Vagina (tissue), 2 donors: ENCODE data around the gene ZNF638.

ENCODE experiments used
- CTCF ChIP-seq, 3 experiments: fragments of 450-650 bp in 2 of 3; fragments of 200-600 bp in 1 of 3; sonication (generic) in 1 of 3; IDR thresholded peaks; one replicate each; pipeline ENCODE4 v1.5.1; 2017 to 2019; ENCODE audit warnings: antibody characterized with exemption in 3 of 3, mild to moderate bottlenecking in 2 of 3, moderate library complexity in 2 of 3
- POLR2A ChIP-seq, 2 donors: fragments of 450-650 bp; IDR thresholded peaks; one replicate each; pipeline ENCODE4 v1.6.1; 2017; ENCODE audit warnings: antibody characterized with exemption in 2 of 2, mild to moderate bottlenecking in 2 of 2, moderate library complexity in 2 of 2
- POLR2AphosphoS5 ChIP-seq, 2 donors: sonication (generic); formaldehyde crosslinking; IDR thresholded peaks; one replicate each; pipeline ENCODE4 v1.9.0; 2017; ENCODE audit warnings: antibody characterized with exemption in 2 of 2, mild to moderate bottlenecking in 2 of 2, low read depth in 1 of 2; ENCODE audit not compliant: insufficient read depth in 1 of 2

GRCh38 chr2:71452565-71452964 lies 121.0 kb downstream of the ZNF638 start:
- TF ChIP-seq CTCF (IDR thresholded peaks at IDR 0.05) (no peak), POLR2A (IDR thresholded peaks at IDR 0.05) (no peak), POLR2AphosphoS5 (IDR thresholded peaks at IDR 0.05; ENCODE audit: insufficient read depth in 1 of 2, low read depth in 1 of 2) (no peak)
